HUES6 (cell line): ENCODE results near the gene PAM16.

Experiments used
- H3K27ac ChIP-seq: 2 replicates; pipeline ENCODE4 v1.7.0; 2013; ENCODE audit warnings: low read depth, mild to moderate bottlenecking, low read length, inconsistent platforms
- H3K27me3 ChIP-seq: 2 replicates; pipeline ENCODE4 v1.6.1; 2013; ENCODE audit warnings: low read length; ENCODE audit not compliant: control insufficient read depth, insufficient read depth
- H3K36me3 ChIP-seq: 2 replicates; pipeline ENCODE4 v1.6.1; 2013; ENCODE audit warnings: low read length; ENCODE audit not compliant: control insufficient read depth, insufficient read depth
- H3K4me1 ChIP-seq: 2 replicates; pipeline ENCODE4 v1.6.1; 2013; ENCODE audit warnings: low read length; ENCODE audit not compliant: control insufficient read depth, insufficient read depth
- H3K4me3 ChIP-seq: 2 replicates; pipeline ENCODE4 v1.5.1; 2013; ENCODE audit warnings: low read depth, low read length
- H3K9ac ChIP-seq: one replicate; pipeline ENCODE4 v1.6.1; 2013; ENCODE audit warnings: mild to moderate bottlenecking, low read length
- H3K9me3 ChIP-seq: 2 replicates; pipeline ENCODE4 v1.6.1; 2013; ENCODE audit warnings: low read depth, low read length; ENCODE audit not compliant: control insufficient read depth, insufficient read depth

The PAM16 gene

GRCh38 chr16:4328782-4329775, 22.0 kb downstream of the PAM16 start:
- peaks cover 21% of the 10 kb centered on the region for H3K4me1 ChIP-seq

GRCh38 chr16:4328046-4328781, 22.9 kb downstream of the PAM16 start:
- Histone ChIP-seq H3K4me1 (peaks cover 29% of the 10 kb centered on the region), H3K27me3 (no peaks in the 10 kb centered on the region), H3K27ac (0 out of 2 replicates have a peak overlapping the region, but pooled peaks have one; percentile 40), H3K4me3 (peak overlapping the region; percentile 62), H3K9ac (peak overlapping the region; percentile 61), H3K9me3 (0 out of 2 replicates have a peak, but pooled peaks cover 2% of the 10 kb centered on the region), H3K36me3 (peaks cover 10% of the 10 kb centered on the region; the same call in 1 of the 2 replicates)

More at GRCh38 chr16:4328782-4329775, 22.0 kb downstream of the PAM16 start:
- 0 out of 2 replicates have a peak overlapping the region, but pooled peaks have one; percentile 62 for H3K4me3 ChIP-seq
- H3K36me3 ChIP-seq = peaks cover 10% of the 10 kb centered on the region; the same call in 1 of the 2 replicates
- 0 out of 2 replicates have a peak, but pooled peaks cover 2% of the 10 kb centered on the region for H3K9me3 ChIP-seq
- H3K27ac ChIP-seq = 0 out of 2 replicates have a peak overlapping the region, but pooled peaks have one; percentile 40
- H3K9ac ChIP-seq = no peak overlapping the region
- H3K27me3 ChIP-seq = no peaks in the 10 kb centered on the region

- 0 out of 2 replicates have a peak, but pooled peaks cover 2% of the 10 kb centered on the region for H3K9me3 ChIP-seq
- peak overlapping the region; percentile 61 for H3K9ac ChIP-seq
- peaks cover 6% of the 10 kb centered on the region; the same call in 1 of the 2 replicates for H3K36me3 ChIP-seq
- H3K27me3 ChIP-seq = no peaks in the 10 kb centered on the region
- H3K27ac ChIP-seq = 0 out of 2 replicates have a peak overlapping the region, but pooled peaks have one; percentile 40
- peaks cover 32% of the 10 kb centered on the region for H3K4me1 ChIP-seq
- H3K4me3 ChIP-seq = peak overlapping the region; percentile 62
Observed at GRCh38 chr16:4327386-4328045, 23.6 kb downstream of the PAM16 start.

GRCh38 chr16:4325253-4325758, 25.8 kb downstream of the PAM16 start:
- H3K4me3 ChIP-seq = no peak overlapping the region
- H3K9me3 ChIP-seq = no peaks in the 10 kb centered on the region
- no peaks in the 10 kb centered on the region for H3K27me3 ChIP-seq
- H3K36me3 ChIP-seq = no peaks in the 10 kb centered on the region
- H3K27ac ChIP-seq = no peak overlapping the region
- H3K4me1 ChIP-seq = peaks cover 38% of the 10 kb centered on the region
- no peak overlapping the region for H3K9ac ChIP-seq

DNA sequence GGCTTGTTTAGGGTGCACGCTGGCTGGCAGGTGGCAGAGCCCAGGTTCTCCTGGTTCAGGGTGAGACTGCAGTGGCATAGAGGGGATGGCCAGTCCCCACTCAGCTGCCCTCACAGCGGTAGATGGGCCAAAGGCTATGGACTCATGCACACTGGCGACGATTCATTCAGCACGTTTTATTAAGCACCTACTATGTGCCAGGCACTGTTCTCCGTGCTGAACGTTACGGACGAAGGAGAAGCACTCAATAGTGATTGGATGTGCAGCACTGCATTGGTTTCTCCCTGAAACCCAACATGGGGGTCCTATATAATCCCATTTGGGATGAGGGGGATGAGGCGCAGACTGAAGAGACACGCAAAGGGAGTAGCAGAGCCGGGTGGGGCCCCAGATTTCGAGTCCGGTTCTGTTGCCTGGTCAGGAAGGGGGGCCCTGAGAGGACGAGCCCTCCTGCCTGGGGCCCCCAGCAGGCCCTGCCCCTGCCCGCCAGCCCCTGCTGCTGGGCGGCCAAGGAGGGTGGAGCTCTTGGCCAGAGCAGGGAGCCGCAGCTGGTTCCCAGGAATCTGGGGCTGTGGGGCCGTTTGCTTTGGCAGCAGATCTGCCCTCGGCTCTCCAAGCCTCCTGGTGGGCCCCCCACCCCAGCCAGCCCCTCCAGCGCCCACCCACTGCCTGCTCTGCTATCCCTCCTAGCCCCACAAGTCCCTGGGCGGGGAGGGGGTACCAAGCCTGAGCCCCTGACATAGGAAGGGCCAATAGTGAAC, 26.4 kb downstream of the PAM16 start:
- Histone ChIP-seq H3K36me3 (no peaks in the 10 kb centered on the region), H3K27ac (no peak overlapping the region), H3K4me1 (peaks cover 44% of the 10 kb centered on the region), H3K9ac (no peak overlapping the region), H3K9me3 (no peaks in the 10 kb centered on the region), H3K27me3 (no peaks in the 10 kb centered on the region), H3K4me3 (no peak overlapping the region)

DNA sequence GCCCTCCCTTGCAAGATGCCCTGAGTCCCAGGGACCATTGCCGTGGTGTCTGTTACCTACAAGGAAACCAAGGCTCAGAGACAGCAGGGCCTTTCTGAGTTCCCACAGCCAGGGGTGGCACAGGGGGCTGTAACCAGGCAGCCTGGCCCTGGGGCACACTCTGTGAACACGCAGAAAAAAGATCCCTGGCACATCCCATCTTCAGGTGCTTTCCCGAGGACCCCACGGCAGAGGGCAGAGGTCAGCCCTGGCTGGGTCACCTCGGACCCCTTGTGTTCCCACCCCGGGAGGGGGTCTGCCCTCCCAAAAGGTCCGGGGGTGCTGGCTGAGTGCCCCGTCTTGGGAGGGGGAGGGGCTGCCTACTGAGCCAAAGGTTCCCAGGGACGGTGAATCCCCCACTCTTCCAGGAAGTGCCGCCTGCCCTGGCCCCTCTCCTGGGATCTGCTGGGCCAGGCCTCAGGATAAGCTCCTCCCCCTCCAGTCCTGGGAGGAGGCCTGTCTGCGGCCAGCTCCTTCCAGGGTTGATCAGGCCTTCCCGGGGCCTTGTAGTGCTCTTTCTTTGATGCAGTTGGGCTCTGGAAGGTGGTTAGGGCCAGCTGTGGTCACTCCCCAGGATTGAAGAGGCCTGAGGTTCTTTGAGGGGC, 27.2 kb downstream of the PAM16 start:
- H3K36me3 ChIP-seq = no peaks in the 10 kb centered on the region
- no peaks in the 10 kb centered on the region for H3K27me3 ChIP-seq
- no peak overlapping the region for H3K4me3 ChIP-seq
- H3K27ac ChIP-seq = no peak overlapping the region
- H3K4me1 ChIP-seq = peaks cover 50% of the 10 kb centered on the region
- no peaks in the 10 kb centered on the region for H3K9me3 ChIP-seq
- H3K9ac ChIP-seq = no peak overlapping the region

DNA sequence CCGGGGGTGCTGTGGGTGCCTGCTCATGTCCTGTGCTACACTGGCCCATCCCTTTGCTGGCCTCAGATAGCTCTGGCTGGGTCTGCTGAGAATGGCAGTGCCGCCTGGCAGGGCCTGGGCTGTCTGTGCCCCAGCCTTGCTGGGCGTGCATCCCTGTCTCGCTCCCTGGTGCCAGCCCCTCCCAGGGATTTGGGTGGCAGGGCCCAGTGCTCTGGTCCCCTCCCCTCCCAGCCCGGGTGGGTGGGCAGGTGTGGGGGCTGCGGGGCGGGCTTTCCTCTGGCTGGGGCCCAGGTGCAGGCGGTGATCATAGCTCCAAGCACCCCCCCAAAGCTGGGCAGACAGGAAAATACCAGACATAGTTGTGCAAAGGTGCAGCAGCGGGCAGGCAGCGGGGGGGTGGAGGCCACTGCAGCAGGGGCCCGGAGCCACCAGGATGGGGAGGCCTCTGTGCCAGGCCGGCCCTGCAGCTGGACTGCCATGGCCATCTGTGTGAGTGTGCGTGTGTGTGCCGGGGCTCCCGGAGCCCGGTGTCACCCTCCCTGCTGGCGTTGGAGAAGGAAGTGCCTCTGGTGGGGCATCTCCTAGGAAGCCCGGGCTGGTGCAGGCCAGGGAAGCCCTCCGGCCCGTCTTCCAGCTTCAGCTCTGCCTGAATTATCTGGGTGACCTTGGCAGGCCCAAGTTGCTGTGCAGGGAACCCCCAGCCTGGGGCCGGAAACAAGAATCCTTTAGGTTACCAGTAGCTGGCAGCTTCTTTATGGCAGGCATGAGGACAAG, 27.9 kb downstream of the PAM16 start:
- Histone ChIP-seq H3K9ac (no peak overlapping the region), H3K4me1 (peaks cover 50% of the 10 kb centered on the region), H3K4me3 (no peak overlapping the region), H3K27me3 (no peaks in the 10 kb centered on the region), H3K9me3 (no peaks in the 10 kb centered on the region), H3K27ac (no peak overlapping the region), H3K36me3 (no peaks in the 10 kb centered on the region)

GRCh38 chr16:4322121-4323052, 28.7 kb downstream of the PAM16 start:
- Histone ChIP-seq H3K27ac (no peak overlapping the region), H3K27me3 (no peaks in the 10 kb centered on the region), H3K9me3 (no peaks in the 10 kb centered on the region), H3K4me3 (no peak overlapping the region), H3K9ac (no peak overlapping the region), H3K36me3 (no peaks in the 10 kb centered on the region), H3K4me1 (peaks cover 56% of the 10 kb centered on the region)
